Measurements from ENCODE around the gene CRIP2.

CRIP2 gene

DNA sequence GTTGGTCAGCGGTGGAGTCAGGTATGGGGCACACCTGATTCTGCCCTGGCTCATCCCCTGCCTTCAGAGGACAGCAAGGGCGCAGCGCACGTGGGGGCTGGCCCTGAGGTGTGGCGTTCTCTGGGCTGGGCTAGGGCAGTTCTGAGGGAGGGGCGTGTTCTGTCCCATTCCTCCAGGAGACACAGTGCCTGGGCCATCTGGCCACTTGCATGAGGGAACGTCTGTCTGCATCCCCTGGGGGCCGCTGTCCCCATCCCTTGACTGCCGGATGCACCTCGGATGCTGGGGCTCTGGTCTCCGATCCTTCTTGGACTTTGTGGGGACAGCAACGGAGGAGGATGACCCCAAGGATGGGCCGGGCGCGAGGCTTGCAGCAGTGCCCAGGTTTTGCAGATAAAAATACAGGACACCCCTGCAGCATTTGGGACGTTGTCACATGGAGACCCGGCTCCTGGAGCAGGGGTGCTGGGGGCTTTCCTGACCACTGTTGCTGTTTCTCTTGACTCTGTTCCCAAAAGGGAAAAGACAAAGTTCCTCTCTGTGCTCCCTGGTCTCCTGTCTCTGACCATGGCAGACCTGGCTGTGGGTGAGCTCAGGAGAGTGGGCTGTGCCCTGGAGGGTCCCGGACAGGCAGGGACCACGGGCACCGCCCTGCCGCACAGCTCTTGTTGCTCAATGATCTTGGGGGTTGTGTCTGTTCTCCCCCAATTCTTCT, 48.0 kb upstream of the CRIP2 start:
- Histone ChIP-seq H3K4me1 (ENCODE audit: control insufficient read depth, low read length) (peaks cover 11% of the 10 kb centered on the region), H3K36me3 (ENCODE audit: control insufficient read depth, low read length) (peaks cover 68% of the 10 kb centered on the region), H3K27me3 (ENCODE audit: control insufficient read depth, low read length) (no peaks in the 10 kb centered on the region), H3K4me2 (ENCODE audit: low read length) (no peak overlapping the region), H4K20me1 (ENCODE audit: control insufficient read depth, insufficient read depth, low read depth, low read length) (peaks cover 8% of the 10 kb centered on the region; the same call in 1 of the 2 replicates), H3K9me3 (ENCODE audit: control insufficient read depth, insufficient read depth, low read length) (no peaks in the 10 kb centered on the region), H3K9me2 (replicated peaks; ENCODE audit: control insufficient read depth, low read length) (no peaks in the 10 kb centered on the region), H3K79me2 (ENCODE audit: control insufficient read depth, low read length) (peaks cover 95% of the 10 kb centered on the region), H3F3A (ENCODE audit: control insufficient read depth, insufficient read depth) (no peaks in the 10 kb centered on the region), H3K27ac (ENCODE audit: low read depth, low read length) (no peak overlapping the region), H3K4me3 (ENCODE audit: low read length) (no peak overlapping the region)
- TF ChIP-seq, protein P1, sequence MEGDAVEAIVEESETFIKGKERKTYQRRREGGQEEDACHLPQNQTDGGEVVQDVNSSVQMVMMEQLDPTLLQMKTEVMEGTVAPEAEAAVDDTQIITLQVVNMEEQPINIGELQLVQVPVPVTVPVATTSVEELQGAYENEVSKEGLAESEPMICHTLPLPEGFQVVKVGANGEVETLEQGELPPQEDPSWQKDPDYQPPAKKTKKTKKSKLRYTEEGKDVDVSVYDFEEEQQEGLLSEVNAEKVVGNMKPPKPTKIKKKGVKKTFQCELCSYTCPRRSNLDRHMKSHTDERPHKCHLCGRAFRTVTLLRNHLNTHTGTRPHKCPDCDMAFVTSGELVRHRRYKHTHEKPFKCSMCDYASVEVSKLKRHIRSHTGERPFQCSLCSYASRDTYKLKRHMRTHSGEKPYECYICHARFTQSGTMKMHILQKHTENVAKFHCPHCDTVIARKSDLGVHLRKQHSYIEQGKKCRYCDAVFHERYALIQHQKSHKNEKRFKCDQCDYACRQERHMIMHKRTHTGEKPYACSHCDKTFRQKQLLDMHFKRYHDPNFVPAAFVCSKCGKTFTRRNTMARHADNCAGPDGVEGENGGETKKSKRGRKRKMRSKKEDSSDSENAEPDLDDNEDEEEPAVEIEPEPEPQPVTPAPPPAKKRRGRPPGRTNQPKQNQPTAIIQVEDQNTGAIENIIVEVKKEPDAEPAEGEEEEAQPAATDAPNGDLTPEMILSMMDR (IDR thresholded peaks at IDR 0.05; ENCODE audit: low read depth, low read length, poor library complexity, severe bottlenecking), result no peak
- no peak for TF ChIP-seq EZH2phosphoT487 (IDR thresholded peaks at IDR 0.05; ENCODE audit: borderline replicate concordance, low read length)

DNA sequence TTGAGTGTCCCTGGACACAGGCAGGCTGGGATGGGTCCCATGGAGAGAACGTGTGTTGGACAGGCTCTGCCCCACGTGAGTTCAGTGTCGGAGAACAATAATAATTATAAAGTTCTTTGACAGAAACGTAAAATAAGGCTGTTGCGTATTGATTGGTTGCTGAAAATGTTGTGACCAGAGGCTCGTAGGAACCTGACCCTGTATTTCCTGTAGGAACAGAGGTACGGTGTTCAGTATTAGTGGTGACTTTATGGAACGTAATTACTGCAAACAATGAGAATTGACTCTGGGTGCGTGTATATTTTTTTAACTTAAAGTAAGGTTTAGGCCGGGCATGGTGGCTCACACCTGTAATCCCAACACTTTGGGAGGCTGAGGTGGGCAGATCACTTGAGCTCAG, 47.2 kb upstream of the CRIP2 start:
- Histone ChIP-seq H3K4me1 (ENCODE audit: control insufficient read depth, low read length) (peaks cover 3% of the 10 kb centered on the region), H3K36me3 (ENCODE audit: control insufficient read depth, low read length) (peaks cover 64% of the 10 kb centered on the region), H3K27me3 (ENCODE audit: control insufficient read depth, low read length) (no peaks in the 10 kb centered on the region), H3K79me2 (ENCODE audit: control insufficient read depth, low read length) (peaks cover 93% of the 10 kb centered on the region), H3K9me2 (replicated peaks; ENCODE audit: control insufficient read depth, low read length) (no peaks in the 10 kb centered on the region), H3K9me3 (ENCODE audit: control insufficient read depth, insufficient read depth, low read length) (no peaks in the 10 kb centered on the region), H3F3A (ENCODE audit: control insufficient read depth, insufficient read depth) (no peaks in the 10 kb centered on the region), H4K20me1 (ENCODE audit: control insufficient read depth, insufficient read depth, low read depth, low read length) (0 out of 2 replicates have a peak, but pooled peaks cover under 1% of the 10 kb centered on the region), H3K4me2 (ENCODE audit: low read length) (no peak overlapping the region), H3K27ac (ENCODE audit: low read depth, low read length) (no peak overlapping the region), H3K4me3 (ENCODE audit: low read length) (no peak overlapping the region)
- no peak for TF ChIP-seq EZH2phosphoT487 (IDR thresholded peaks at IDR 0.05; ENCODE audit: borderline replicate concordance, low read length)
- TF ChIP-seq, protein P1 (IDR thresholded peaks at IDR 0.05; ENCODE audit: low read depth, low read length, poor library complexity, severe bottlenecking), result no peak

- Histone ChIP-seq H3K9me3 (ENCODE audit: control insufficient read depth, insufficient read depth, low read length) (no peaks in the 10 kb centered on the region), H3K79me2 (ENCODE audit: control insufficient read depth, low read length) (peaks cover 93% of the 10 kb centered on the region), H3K27ac (ENCODE audit: low read depth, low read length) (no peak overlapping the region), H3K4me3 (ENCODE audit: low read length) (no peak overlapping the region), H3K27me3 (ENCODE audit: control insufficient read depth, low read length) (no peaks in the 10 kb centered on the region), H3K4me1 (ENCODE audit: control insufficient read depth, low read length) (no peaks in the 10 kb centered on the region), H3K9me2 (replicated peaks; ENCODE audit: control insufficient read depth, low read length) (no peaks in the 10 kb centered on the region), H4K20me1 (ENCODE audit: control insufficient read depth, insufficient read depth, low read depth, low read length) (no peaks in the 10 kb centered on the region), H3K36me3 (ENCODE audit: control insufficient read depth, low read length) (peaks cover 65% of the 10 kb centered on the region), H3F3A (ENCODE audit: control insufficient read depth, insufficient read depth) (no peaks in the 10 kb centered on the region), H3K4me2 (ENCODE audit: low read length) (no peak overlapping the region)
- no peak for TF ChIP-seq EZH2phosphoT487 (IDR thresholded peaks at IDR 0.05; ENCODE audit: borderline replicate concordance, low read length)
- TF ChIP-seq, protein P1 (IDR thresholded peaks at IDR 0.05; ENCODE audit: low read depth, low read length, poor library complexity, severe bottlenecking), result no peak
These were observed 46.6 kb upstream of the CRIP2 start for GRCh38 chr14:105427936-105428485.
